GM18505 (cell line): Measurements from ENCODE around the gene PSAT1.

Source experiments
- ATAC-seq: cut with Tn5 transposase; IDR thresholded peaks from one replicate; pipeline ENCODE4 v1.9.1; 2021; ENCODE audit not compliant: unreplicated experiment
- POLR2A ChIP-seq: IDR thresholded peaks from 4 replicates; pipeline ENCODE4 v1.6.1; 2011; ENCODE audit warnings: borderline replicate concordance; ENCODE audit not compliant: insufficient read depth, insufficient read length; ENCODE audit errors: extremely low read depth

The PSAT1 gene

GRCh38 chr9:78296893-78297671, at the start of gene PSAT1:
Gene PSAT1, plus strand, starts transcription at chr9:78297125. Its CDS starts 86 bp downstream, at chr9:78297211.
- peak; percentile 97 for ATAC-seq
- peak; percentile 76 for TF ChIP-seq POLR2A

- no peak for ATAC-seq
- TF ChIP-seq POLR2A, result no peak
Measured at GRCh38 chr9:78248635-78249034, 48.3 kb upstream of the PSAT1 start.

- no peak for TF ChIP-seq POLR2A
- no peak for ATAC-seq
Measured at GRCh38 chr9:78249542-78249941, 47.4 kb upstream of the PSAT1 start.

- no peak for TF ChIP-seq POLR2A
- no peak for ATAC-seq
Measured at GRCh38 chr9:78252616-78253015, 44.3 kb upstream of the PSAT1 start.

- ATAC-seq, result no peak
- TF ChIP-seq POLR2A, result no peak
Measured at GRCh38 chr9:78253285-78253684, 43.6 kb upstream of the PSAT1 start.

- no peak for TF ChIP-seq POLR2A
- ATAC-seq, result no peak
Measured at GRCh38 chr9:78261403-78262001, 35.4 kb upstream of the PSAT1 start.

- ATAC-seq, result no peak
- TF ChIP-seq POLR2A, result no peak
Measured at GRCh38 chr9:78262655-78263054, 34.3 kb upstream of the PSAT1 start.

- ATAC-seq, result no peak
- no peak for TF ChIP-seq POLR2A
Measured at GRCh38 chr9:78267889-78268288, 29.0 kb upstream of the PSAT1 start.

GRCh38 chr9:78269784-78270183, 27.1 kb upstream of the PSAT1 start:
- TF ChIP-seq POLR2A, result no peak
- no peak for ATAC-seq

- no peak for TF ChIP-seq POLR2A
- no peak for ATAC-seq
Measured at GRCh38 chr9:78272307-78272706, 24.6 kb upstream of the PSAT1 start.

- ATAC-seq, result no peak
- TF ChIP-seq POLR2A, result no peak
Measured at GRCh38 chr9:78273761-78274160, 23.2 kb upstream of the PSAT1 start.

- no peak for ATAC-seq
- no peak for TF ChIP-seq POLR2A
Measured at GRCh38 chr9:78278177-78278777, 18.6 kb upstream of the PSAT1 start.

- ATAC-seq, result no peak
- TF ChIP-seq POLR2A, result no peak
Measured at GRCh38 chr9:78278801-78279200, 18.1 kb upstream of the PSAT1 start.
